Measurements from ENCODE around the gene GLG1.

DNA sequence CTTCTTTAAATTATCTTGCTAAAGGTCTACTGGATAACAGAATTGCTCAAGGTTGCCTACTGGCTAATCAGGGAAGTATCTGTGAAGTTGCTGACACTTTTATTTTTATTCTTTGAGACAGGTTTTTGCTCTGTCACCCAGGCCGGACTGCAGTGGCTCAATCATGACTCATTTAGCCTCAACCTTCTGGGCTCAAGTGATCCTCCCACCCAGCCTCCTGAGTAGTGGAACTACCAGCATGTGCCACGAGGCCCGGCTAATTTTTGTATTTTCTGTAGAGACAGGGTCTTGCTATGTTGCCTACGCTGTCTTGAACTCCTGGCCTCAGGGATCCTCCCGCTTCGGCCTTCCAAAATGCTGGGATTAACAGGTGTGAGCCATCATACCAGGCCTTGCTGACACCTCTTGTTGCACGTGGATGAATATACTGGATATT is 43.1 kb downstream of the GLG1 start:
- TF ChIP-seq, protein P1, sequence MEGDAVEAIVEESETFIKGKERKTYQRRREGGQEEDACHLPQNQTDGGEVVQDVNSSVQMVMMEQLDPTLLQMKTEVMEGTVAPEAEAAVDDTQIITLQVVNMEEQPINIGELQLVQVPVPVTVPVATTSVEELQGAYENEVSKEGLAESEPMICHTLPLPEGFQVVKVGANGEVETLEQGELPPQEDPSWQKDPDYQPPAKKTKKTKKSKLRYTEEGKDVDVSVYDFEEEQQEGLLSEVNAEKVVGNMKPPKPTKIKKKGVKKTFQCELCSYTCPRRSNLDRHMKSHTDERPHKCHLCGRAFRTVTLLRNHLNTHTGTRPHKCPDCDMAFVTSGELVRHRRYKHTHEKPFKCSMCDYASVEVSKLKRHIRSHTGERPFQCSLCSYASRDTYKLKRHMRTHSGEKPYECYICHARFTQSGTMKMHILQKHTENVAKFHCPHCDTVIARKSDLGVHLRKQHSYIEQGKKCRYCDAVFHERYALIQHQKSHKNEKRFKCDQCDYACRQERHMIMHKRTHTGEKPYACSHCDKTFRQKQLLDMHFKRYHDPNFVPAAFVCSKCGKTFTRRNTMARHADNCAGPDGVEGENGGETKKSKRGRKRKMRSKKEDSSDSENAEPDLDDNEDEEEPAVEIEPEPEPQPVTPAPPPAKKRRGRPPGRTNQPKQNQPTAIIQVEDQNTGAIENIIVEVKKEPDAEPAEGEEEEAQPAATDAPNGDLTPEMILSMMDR (IDR thresholded peaks at IDR 0.05; ENCODE audit: low read length) = no peak
- TF ChIP-seq EZH2 (optimal IDR thresholded peaks at IDR 0.05; ENCODE audit: low read depth, low read length) (no peak), EZH2phosphoT487 (IDR thresholded peaks at IDR 0.05; ENCODE audit: low read length) (no peak)
